NT2/D1 (cell line): ENCODE data around the gene ITGA5.

Source experiments
- DNase-seq: peaks from one replicate; pipeline ENCODE4 v3.0.0-alpha.2; 2011; ENCODE audit warnings: low read depth, low spot score
- H3K27me3 ChIP-seq: 2 replicates; pipeline ENCODE4 v1.6.0; 2011; ENCODE audit warnings: mild to moderate bottlenecking; ENCODE audit not compliant: insufficient read length, insufficient read depth
- H3K36me3 ChIP-seq: 2 replicates; pipeline ENCODE4 v1.6.1; 2011; ENCODE audit warnings: mild to moderate bottlenecking, low read length, mixed read lengths; ENCODE audit not compliant: insufficient read depth, insufficient read length
- H3K4me1 ChIP-seq: 2 replicates; pipeline ENCODE4 v1.5.1; 2011; ENCODE audit not compliant: insufficient read depth, insufficient read length
- H3K4me3 ChIP-seq: 2 replicates; pipeline ENCODE4 v1.5.1; 2011; ENCODE audit warnings: low read depth; ENCODE audit not compliant: insufficient read length
- H3K9ac ChIP-seq: 2 replicates; pipeline ENCODE4 v1.6.0; 2011; ENCODE audit warnings: low read depth; ENCODE audit not compliant: insufficient read length
- H3K9me3 ChIP-seq: 2 replicates; pipeline ENCODE4 v1.5.1; 2011; ENCODE audit warnings: mild to moderate bottlenecking, low read length; ENCODE audit not compliant: insufficient read depth
- SUZ12 ChIP-seq: IDR thresholded peaks from 2 replicates; pipeline ENCODE4 v1.6.1; 2011; ENCODE audit not compliant: insufficient read length, insufficient read depth; ENCODE audit errors: extremely low read depth
- YY1 ChIP-seq: IDR thresholded peaks from 2 replicates; pipeline ENCODE4 v1.6.1; 2011; ENCODE audit not compliant: insufficient read length, insufficient read depth
- ZNF274 ChIP-seq: IDR thresholded peaks from 2 replicates; pipeline ENCODE4 v1.6.1; 2011; ENCODE audit warnings: mild to moderate bottlenecking, low read depth, low read length

Gene ITGA5

GRCh38 chr12:54442099-54442498, 23.0 kb upstream of the ITGA5 start:
- DNase-seq: no peak
- Histone ChIP-seq H3K36me3 (no peaks in the 10 kb centered on the region), H3K4me3 (no peak overlapping the region), H3K4me1 (no peaks in the 10 kb centered on the region), H3K9ac (no peak overlapping the region), H3K9me3 (no peaks in the 10 kb centered on the region), H3K27me3 (peaks cover 9% of the 10 kb centered on the region)
- no peak for TF ChIP-seq ZNF274
- TF ChIP-seq YY1: no peak
- no peak for TF ChIP-seq SUZ12

DNA sequence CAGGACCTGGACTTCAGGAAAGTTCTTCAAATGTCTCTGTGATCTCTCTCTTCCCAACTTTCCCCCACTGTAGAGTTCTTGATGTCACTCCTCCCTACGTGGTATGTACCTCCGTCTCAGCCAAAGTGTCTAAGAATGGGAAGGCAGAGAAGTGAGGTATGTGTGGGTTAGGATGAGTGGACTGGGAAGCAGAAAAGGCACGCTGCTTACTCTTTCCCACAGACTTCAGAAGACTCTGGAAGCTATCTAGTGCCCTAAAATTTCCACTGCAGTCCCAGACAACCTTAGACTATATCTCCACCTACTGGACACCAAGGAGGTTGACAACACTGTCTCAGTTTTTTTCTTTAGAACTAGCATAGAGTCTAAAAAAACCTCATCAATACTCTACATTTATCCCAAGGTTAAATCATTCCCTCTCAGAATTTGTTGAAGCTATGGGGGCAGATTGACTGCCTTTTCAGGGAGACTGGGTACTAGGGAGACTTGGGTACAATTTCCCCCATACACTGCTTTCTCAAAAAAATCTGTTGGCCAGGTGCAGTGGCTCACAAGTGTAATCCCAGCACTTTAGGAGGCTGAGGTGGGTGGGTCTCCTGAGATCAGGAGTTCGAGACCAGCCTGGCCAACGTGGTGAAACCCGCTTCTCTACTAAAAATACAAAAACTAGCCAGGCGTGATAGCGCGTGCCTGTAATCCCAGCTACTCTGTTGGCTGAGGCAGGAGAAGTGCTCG, 20.6 kb upstream of the ITGA5 start:
- Histone ChIP-seq H3K9ac (no peak overlapping the region), H3K4me1 (no peaks in the 10 kb centered on the region), H3K4me3 (no peak overlapping the region), H3K36me3 (no peaks in the 10 kb centered on the region), H3K9me3 (no peaks in the 10 kb centered on the region), H3K27me3 (no peaks in the 10 kb centered on the region)
- DNase-seq: no peak
- TF ChIP-seq YY1 (no peak), SUZ12 (no peak), ZNF274 (no peak)

DNA sequence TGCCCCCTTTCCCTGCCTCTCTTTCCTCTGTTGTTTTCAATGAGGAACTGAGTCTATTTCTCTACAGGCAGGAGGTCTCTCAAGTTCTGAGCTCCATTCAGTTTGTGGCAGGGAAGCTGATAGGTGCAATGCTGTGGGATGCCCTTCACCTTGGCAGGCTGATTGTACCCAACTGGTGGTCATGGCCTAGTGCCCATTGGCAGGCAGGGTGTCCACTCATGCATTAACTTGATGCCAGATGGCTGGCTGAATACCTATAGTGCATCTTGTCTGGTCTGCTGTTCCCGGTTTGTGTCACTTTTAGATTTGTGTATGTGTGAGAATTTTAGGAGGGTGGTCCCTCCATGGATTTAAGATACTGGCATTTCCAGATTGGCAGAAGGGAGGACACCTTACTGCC, 20.0 kb upstream of the ITGA5 start:
- no peak overlapping the region for H3K4me3 ChIP-seq
- DNase-seq: no peak
- no peak overlapping the region for H3K9ac ChIP-seq
- no peaks in the 10 kb centered on the region for H3K4me1 ChIP-seq
- no peaks in the 10 kb centered on the region for H3K36me3 ChIP-seq
- H3K27me3 ChIP-seq: no peaks in the 10 kb centered on the region
- TF ChIP-seq SUZ12: no peak
- H3K9me3 ChIP-seq: no peaks in the 10 kb centered on the region

- no peaks in the 10 kb centered on the region for H3K27me3 ChIP-seq
- no peak overlapping the region for H3K4me3 ChIP-seq
- TF ChIP-seq YY1 (no peak), ZNF274 (no peak), SUZ12 (no peak)
- no peaks in the 10 kb centered on the region for H3K9me3 ChIP-seq
- H3K4me1 ChIP-seq: no peaks in the 10 kb centered on the region
- DNase-seq: no peak
- H3K36me3 ChIP-seq: no peaks in the 10 kb centered on the region
- no peak overlapping the region for H3K9ac ChIP-seq
These were observed 19.5 kb upstream of the ITGA5 start for GRCh38 chr12:54438517-54438916.

DNA sequence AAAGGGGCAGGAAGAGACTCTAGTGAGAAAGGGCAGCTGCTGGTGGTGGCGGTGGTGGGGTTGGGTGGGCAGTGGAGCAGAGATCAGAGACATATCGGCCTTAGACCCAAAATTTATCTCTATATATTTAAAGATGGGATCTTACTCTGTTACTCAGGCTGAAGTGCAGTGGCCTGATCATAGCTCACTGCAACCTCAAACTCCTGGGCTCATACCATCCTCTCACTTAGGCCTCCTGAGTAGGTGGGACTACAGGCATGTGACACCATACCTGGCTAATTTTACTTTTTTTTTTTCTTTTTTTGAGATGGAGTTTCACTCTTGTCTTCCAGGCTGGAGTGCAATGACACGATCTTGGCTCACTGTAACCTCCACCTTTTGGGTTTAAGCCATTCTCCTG, 18.6 kb upstream of the ITGA5 start:
- DNase-seq: no peak
- Histone ChIP-seq H3K4me1 (no peaks in the 10 kb centered on the region), H3K27me3 (no peaks in the 10 kb centered on the region), H3K9me3 (no peaks in the 10 kb centered on the region), H3K9ac (no peak overlapping the region), H3K36me3 (no peaks in the 10 kb centered on the region), H3K4me3 (no peak overlapping the region)
- TF ChIP-seq SUZ12 (no peak), YY1 (no peak), ZNF274 (no peak)

DNA sequence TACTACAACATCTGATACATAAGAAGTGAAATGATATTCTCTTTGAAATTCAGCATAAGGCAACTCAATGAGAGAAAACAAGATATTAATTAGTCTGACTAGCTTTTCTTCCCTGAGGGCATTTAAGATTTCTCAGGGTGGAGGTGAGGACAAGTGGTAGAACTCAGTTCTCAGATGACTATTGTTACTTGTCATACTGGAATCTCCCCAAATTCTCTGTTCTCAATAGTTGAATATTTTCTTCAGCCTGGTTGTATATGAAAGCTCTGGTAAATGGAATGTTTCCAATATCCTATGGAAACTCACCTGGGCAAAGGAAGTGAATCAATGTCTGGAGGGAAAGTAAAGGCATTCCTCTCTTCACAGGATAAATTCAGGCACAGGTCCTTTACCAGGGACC, 18.2 kb upstream of the ITGA5 start:
- no peak for TF ChIP-seq ZNF274
- no peak for TF ChIP-seq YY1
- TF ChIP-seq SUZ12: no peak
- H3K4me3 ChIP-seq: no peak overlapping the region
- H3K36me3 ChIP-seq: no peaks in the 10 kb centered on the region
- H3K9me3 ChIP-seq: no peaks in the 10 kb centered on the region
- no peak overlapping the region for H3K9ac ChIP-seq
- peaks cover 3% of the 10 kb centered on the region for H3K4me1 ChIP-seq
- no peaks in the 10 kb centered on the region for H3K27me3 ChIP-seq
- DNase-seq: no peak

GRCh38 chr12:54432815-54433164, 13.7 kb upstream of the ITGA5 start:
- no peaks in the 10 kb centered on the region for H3K27me3 ChIP-seq
- peaks cover 12% of the 10 kb centered on the region for H3K4me1 ChIP-seq
- H3K9ac ChIP-seq: no peak overlapping the region
- no peak for DNase-seq
- H3K4me3 ChIP-seq: no peak overlapping the region
- no peak for TF ChIP-seq ZNF274
- TF ChIP-seq SUZ12: no peak
- TF ChIP-seq YY1: no peak
- H3K36me3 ChIP-seq: no peaks in the 10 kb centered on the region
- peaks cover under 1% of the 10 kb centered on the region; the same call in 1 of the 2 replicates for H3K9me3 ChIP-seq
